Measurements from ENCODE around the gene KLK14.
A peak's percentile ranks its signal among the peaks of the same experiment; 100 is the strongest.

The KLK14 gene

DNA sequence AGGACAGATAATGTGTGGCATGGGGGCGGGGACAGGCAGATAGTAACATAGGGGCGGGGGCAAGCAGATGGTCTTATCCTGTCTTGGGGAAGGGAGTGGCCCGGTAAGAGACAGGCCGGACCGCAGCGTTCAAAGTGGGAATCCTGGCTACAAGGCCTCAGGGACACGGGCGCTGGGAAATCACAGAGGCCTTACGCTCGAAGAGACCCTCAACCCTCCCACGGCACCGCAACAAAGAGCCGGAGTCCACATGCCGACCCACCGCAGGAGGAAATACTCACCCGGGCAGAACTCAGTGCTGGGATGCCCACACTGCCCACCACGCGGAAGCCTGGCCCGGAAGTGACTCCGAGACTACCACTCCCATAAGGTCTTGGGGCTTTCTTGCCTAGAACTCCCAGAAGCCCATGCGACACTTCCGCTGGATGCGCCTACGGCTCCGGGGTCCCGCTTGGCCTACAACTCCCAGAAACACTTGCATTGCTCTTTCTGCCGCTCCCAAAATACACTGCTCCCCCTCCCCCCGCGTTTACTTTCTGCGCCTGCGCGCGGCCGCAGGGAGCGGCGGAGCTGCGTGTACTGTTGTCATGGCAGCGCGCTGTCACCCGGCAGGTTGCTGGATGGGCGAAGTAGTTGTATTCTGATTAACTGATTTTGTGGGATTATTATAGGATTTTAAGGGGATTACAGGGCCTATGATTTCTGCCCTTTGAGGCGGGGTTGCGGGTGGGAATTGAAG is 25.5 kb upstream of the KLK14 start, which contains the start of gene CTU1:
TSS of gene CTU1 (minus strand) at position 344 of the 739 bp plus-strand sequence. CDS start 3,840 bp downstream, outside the sequence.
- DNase-seq = peak; percentile 95 to 99 (median 99)

DNA sequence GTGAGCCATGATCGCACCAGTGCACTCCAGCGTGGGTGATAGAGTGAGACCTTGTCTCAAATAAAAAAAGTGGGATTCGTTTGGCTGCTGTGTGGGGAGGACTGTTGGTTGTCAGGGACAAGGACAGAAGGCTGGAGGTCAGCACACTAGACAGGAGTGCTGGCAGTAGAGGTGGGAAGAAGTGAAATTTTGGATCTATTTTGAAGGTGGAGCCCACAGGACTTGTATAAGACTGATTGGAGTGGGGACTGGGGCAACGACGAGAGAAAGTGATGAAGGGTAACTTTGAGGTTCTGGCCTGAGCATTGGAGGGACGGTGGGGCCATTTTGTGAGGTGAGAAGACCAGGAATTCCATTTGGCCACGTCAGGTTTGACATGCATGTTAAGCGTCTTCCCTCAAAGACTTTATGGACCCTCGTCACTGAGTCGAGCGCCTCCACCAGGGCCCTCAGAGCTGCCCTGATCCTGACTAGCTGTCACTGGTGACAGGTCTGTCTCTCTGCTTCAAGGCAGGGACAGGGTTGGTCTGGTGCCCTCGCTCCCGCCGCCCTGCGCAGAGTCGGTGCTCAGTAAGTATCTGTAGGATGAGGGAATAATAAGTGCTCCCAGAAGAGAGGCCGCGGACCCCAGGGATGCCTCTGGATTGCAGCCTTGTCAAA is 24.8 kb upstream of the KLK14 start:
- DNase-seq = peak in 1 of 3 experiments; percentile 36

DNA sequence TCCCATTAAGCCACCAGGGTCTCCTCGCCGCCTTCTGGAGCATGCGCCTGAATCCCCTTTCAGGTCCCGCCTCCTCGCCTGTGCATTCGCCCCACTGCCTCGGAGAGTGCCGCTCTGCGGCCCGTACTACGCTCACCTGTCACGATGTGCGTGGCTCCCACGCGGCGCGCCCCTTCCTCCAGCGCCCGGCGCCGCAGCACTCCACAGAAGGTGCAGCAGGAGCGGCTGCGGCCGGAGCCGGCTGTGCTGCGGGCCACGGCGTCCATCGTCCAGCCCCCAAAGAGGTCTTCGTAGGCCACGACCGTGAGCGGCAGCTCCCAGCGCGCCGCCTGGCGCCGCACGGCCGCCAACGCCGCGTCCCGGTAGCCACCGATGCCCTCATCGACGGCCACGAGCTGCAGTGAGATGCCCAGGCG is 21.2 kb upstream of the KLK14 start:
- DNase-seq = no peak

DNA sequence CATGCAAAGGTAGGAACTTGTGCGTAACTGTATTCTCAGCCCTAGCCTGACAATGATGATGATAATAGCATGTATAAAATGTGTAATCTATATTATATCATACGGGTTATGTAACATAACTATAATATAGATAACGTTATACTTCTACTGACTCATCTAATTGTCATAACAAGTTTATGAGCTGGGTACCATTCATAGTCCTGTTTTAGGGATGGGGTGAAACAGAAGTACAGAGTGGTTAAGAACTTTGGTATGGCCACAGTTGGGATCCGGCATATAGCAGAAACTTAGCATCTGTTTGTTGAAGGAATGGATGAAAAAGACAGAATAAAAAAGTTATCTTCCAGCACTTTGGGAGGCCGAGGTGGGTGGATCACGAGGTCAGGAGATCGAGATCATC is 20.3 kb upstream of the KLK14 start:
- DNase-seq = no peak

DNA sequence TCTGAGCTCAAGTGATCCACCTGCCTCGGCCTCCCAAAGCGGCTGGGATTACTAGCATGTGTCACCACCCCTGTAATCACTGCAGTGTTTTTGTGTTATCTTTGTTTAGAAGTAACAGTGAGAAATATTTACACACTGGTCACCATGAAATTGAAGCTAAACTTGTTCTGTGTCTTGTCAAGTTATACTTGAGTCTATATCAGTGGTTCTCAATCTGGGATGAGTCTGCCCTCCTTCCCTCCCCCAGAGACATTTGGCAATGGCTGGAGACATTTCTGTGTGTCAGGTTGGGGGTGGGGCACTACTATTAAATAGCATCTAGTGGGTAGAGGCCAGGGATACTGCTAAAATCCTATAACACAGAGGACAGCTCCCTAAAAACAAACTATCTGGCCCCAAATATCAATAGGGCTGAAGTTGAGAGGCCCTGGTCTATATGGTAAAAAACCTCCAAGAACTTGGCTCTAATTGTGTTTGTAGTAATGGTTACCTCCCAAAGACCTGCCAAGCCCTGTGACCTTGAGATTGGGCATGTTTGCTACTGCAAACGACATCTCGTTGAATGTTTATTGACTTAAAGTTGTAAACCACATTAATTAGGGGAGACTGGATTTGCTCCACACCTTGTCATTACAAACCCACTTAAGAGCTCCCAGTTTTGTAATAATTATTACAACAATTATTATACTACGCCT is 18.6 kb upstream of the KLK14 start:
- DNase-seq = peak in 2 of 3 experiments; percentile 3 to 14

DNA sequence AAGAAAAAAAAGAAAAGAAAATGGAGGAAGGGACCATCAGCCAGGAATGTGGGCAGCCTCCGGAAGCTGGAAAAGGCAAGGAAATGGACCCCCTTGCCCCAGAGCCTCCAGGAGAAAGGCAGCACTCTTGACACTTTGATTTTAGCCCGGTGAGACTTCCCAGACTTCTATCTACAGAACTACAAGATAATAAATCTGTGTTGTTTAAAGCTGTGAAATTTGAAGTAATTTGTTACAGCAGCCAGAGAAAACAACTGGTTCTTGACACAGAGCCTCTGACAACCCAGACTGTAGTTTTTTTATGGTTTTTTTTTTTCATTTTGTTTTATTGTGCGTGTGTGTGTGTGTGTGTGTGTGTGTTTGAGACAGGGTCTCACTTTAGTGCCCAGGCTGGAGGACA is 17.9 kb upstream of the KLK14 start:
- DNase-seq = no peak

DNA sequence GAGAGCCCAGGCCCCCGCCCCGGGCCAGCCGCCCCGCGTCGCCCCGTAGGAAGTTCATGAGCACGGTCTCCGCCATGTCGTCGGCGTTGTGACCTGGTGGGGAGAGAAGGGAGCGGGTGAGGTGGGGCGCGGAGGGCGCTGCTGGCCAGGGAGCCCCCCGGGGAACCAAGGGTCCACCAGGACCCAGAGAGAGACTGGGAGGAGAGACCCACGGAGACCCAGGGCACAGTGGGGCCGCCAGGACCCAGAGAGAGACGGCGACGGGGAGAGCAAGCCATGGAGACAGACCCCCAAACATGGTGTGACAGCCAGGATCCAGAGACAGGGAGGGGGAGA is 16.3 kb upstream of the KLK14 start:
- no peak for DNase-seq

DNA sequence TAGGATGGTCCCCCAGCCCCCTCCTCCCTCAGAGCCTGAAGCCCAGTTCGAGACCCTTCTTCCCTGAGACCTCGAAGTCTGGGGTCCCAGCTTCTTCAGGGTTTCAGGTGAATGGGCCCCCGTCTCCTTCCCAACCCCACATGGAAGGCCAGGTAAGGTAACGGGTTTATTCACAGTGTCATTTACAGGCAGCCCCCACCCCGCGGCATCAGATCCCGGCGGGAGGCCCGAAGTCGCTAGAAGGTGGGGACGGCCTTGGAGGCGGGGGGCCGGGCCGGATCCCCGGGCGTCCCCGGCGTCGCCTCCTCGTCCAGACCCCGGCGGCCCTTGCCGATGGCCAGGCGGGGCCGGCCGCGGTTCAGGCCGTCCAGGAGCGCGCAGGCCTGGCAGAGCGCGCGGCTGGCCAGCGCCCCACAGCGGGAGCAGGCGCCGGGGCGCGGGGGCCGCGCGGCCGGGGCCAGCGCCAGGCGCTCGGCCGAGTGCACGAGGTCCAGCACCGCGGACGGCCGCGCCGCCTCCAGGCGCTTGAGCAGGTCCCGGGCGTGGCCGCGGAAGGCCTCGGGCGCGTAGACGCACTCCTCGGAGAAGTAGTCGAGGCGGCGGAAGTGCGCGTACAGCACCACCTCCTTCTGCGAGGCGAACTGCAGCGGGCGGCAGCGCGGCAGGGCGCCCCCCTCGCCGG is 15.8 kb upstream of the KLK14 start:
- no peak for DNase-seq

DNA sequence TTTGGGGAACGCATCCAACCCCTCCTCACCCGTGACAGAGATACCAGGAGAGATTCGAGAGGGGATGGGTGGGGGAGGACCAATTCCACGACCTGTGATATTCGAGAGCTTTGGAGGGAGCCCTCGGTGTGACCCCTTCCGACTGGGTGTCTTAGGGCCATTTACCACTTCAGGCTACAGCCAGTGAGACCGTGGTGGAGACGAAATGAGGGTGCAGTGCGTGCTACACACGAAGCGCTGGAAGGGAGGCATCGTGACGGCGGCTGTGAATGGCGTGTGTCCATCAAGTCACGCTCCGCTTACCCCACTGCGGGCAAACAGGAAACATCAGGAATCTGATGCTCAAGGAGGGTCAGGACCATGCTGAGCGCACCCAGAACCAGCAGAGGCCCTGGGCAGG is 15.1 kb upstream of the KLK14 start:
- DNase-seq = no peak

DNA sequence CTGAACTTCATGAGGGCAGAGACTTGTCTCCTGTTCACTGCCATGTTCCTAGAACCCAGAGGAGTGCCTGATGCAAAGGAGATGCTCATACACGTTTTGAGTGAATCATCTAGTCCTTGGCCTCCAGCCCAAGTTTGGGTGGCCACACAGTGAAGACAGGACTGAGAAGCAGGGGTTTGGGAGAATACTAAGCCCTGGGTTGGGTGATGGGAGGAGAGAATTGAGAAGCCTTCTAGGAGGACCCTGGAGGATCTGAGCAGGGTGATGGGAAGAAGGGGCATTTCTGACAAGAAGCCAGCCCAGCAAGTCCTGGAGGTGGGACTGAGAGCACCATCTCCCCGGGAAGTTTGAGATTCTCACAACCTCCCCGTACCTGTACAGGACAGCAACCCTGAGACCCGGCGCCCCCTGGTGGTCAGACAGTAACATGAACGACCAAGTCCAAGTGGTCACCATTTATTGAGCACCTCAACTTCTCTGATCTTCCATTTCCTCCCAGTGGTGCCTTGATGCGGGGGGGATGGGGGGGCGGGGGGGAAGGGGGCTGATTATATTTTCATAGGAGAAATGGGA is 14.6 kb upstream of the KLK14 start:
- DNase-seq = peak; percentile 6 to 59 (median 48)

DNA sequence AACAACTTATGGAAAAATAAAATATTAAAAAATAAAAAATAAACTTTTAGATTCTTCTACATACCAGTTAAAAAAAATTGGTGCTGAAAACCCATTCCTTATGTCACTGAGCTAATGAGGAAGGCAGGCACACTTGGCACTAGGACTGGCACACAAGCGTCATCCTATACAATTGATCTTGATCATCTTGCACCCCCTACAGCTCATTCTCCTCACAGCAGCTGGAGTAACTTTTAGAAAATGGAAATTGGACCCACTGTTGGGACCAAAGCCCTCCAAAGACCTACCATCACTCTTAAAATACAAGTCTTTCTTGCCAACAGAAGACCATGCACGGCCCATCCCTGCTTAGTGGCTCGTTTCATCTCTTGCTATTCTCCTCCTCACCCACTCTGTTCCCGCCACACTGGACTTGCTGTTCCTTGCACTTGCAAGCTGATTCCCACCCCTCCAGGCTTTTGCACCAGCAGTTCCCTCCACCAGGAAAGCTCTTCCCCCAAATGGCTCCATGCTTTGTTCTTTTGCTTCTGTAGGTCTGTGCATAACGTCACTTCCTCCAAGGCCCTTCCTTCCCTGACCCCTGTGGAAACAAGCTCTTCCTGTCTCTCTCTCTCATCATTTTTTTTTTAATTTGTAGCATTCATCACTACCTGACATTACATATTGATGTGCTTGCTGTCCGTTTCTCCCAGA is 13.9 kb upstream of the KLK14 start:
- peak in 1 of 3 experiments; percentile 21 for DNase-seq

DNA sequence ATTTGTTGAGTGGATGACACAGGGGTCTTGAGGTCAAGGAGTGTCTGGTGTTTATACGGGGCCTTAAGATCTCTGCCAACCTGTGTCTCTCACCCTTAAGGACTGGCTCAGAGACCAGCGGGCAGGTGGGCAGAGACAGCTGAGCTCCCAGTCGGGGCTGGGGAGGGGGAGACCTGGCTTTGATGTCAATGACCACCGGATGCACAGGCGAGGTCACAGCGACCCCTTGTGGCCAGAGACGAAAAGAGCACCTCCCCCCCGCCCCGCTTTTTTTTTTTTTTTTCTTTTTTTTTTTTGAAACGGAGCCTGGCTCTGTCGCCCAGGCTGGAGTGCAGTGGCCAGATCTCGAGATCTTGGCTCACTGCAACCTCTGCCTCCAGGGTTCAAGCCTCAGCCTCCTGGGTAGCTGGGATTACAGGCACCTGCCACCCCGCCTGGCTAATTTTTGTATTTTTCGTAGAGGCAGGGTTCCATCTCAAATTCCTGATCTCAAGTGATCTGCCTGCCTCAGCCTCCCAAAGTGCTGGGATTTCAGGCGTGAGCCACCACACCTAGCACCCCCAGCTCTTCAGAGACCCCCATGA is 12.1 kb upstream of the KLK14 start:
- peak; percentile 38 to 70 (median 49) for DNase-seq

DNA sequence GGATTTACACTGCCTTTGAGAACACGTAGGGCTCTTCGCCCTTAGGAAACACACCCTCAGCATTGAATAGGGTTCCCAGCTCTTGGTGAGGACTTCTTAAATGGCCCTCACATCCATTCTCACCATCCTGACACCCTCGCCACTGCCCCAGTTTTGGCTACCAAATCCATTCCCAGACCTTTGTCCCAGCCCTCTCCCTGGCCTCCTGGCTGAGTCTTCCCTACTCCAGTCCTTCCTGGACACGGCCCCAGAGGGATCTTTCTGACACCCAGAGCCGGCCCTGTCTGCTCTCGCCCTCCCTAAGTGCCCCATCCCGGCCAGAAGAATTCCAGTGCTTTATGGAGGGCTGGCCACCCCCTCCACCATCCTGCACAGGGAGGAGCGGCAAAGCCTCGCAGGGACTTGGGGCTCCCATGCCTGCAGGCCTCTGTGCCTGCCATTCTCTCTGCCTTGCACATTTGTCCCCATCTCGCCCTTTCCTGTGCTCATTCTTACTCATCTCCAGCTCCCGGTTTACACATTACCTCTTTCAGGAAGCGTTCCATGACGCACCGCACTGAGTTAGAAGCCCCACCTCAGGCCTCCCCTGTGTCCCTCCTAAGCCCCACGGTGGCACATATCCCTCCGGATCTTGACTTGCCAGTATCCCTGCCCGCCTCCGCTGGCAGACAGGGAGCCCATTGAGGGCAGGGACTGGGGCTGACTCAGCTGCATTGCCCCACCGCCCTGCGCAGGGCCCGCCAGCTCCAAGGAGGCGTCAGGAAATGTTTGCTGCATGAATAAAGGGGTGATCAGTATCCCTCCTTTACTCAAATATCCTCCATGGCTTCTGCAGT is 11.0 kb upstream of the KLK14 start:
- no peak for DNase-seq

DNA sequence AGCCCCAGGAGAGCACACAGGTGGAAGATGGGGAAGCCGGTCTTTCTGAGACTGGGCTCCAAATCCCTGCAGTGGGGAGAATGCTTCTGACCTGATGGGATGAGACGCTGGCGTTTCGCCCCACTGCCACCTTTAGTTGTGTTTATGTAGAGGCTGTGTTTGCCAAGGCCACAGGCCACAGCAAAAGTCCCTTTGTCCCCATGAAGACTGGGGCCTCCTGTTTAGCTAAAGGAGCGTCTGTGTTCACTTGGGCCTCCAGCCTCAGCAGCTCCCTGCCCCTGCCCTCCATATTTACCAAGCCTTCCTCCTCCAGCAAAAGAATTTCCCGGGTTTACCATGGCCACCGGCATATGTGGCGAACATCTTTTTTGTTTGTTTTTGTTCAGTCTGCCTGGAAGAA is 10.4 kb upstream of the KLK14 start:
- DNase-seq = peak in 2 of 3 experiments; percentile 14 to 28

DNA sequence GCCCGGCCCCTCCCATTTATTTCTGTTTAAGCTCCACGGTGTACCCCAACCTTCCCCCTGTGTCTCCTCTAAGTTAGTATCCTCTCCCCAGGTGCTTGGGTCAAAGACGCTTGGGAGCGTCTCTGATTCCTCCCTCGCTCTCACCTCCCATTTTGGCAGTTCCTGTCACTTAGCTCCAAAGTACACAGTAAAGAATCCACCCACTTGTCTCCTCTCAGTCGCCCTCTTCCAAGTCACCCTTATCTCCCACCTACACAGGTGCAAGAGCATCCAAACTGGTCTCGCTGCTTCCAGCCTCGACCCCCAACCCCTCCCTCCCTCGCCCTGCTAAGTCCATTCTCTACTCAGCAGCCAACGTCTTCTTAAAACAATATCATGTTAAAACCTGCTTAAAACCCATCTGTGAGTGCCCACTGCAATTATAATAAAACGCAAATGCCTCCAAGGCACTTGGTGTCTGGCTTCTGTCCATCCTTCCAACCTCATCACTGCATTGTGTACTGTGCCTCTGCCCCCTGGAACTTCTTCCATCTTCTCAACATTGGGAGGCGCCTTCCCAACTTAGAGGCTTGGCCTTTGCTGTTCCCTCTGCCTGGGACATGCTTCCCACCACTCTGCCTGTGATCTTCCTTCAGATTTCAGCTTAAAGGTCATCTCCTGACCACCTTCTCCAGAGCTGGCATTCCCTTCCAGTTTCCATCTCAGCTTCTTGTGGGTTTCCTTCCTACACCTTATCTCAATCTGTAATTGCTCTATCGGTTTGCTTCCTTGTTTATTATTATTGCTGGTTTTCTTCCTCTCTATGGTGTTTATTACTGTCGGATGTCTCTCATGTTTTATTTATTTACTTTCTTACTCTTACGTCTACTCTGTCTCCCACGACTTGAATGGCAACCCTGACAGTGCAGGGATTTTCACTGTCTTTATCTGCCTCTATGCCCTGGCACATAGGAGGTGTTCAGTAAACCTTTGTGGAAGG is 9.5 kb upstream of the KLK14 start:
- peak; percentile 41 to 86 (median 72) for DNase-seq

DNA sequence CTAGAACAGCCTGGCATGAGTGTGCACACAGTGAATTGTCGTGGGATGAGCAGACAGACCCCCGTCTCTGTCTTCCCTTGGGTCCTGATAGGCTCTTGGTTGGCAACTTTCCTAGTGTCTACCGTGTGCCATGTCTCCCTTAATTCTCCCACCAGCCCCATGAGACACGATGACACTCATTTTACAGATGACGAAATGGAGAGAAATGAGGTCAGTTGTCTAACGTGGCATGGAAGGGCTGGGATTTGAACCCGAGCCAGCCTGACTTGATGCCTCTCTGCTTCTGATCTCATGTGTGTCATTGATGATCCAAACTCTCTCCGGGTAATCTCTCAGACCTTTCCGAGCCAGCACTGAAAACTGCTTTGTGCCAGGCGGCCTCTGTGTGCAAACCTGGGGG is 8.4 kb upstream of the KLK14 start:
- no peak for DNase-seq

DNA sequence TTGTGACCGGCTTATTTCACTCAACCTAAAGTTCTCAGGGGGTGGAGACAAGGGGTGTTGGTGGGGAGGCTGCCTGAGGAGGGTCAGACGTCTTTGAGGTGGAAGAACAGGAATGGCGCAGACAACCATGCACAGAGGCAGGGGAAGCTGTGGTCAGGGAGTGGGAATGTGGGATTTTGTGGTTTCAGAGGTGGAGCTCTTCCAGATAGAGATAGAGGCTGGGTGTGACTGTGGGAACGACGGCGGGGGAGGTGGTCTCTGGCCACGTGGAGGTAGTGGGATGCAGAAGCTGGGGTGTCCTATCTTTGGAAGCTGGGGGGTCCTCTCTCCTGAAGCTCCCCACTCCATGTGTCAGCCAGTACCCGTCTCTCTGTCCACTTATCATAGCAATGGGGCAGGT is 7.8 kb upstream of the KLK14 start:
- DNase-seq = no peak

DNA sequence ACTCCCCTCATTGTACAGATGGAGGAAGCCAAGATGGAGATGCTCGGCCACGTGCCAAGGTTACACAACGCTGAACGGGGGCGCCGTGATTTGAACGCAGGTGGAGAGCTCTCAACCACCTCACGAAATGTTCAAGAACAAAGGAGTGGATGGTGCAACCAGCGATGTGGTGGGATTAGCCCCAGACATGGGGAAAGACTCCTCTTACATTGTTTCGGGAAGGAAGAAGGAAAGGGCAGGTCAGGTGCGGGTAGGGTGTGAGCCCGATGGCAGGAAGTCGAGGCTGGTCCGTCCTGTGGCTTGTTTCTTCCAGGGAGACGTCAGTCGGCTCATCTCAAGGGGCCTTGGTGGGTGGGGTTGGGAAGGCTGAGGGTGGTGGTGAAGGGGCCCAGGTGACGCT is 7.1 kb upstream of the KLK14 start:
- DNase-seq = no peak

DNA sequence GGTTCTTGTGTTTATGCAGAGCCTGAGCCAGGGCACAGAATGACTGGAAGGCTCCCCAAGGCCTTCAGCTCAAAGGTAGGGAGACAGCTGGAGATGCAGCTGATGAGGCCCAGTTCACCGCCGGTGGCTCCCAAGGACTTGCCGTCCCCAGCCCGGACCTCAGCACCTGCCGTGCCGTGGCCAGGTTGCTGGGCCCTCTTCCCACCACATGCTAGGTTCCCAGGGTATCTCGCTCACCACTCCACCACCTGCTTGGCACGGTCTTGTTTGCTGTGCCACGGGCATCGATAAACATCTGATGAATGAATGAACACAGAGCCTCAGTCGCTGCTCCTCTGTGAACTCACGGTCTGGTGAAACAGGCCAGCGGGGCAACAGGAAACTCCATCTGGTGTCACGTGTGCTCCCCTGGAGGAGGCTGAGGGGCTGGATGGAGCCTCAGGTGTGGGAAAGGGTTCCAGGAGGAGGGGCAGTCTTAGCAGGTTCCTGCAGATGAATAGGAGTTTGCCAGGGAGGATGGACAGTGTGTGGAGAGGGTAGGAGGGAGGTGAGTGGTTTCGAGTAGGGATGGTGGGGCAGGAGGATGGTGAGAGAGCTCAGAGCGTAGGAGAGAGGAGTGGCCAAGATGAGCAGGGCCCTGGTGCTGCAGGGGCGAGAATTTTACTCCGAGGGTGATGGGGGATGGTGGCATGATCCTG is 3.6 kb upstream of the KLK14 start:
- no peak for DNase-seq

Measured in NCI-H1417 (cell line).